HG02938 (cell line): ENCODE data around the gene CACNB2.

Source experiments
- ATAC-seq: cut with Tn5 transposase; IDR thresholded peaks from one replicate; pipeline ENCODE4 v1.9.1; 2021; ENCODE audit warnings: mild to moderate bottlenecking, moderate library complexity; ENCODE audit not compliant: unreplicated experiment

Gene CACNB2

GRCh38 chr10:18224626-18225445, 84.6 kb downstream of the CACNB2 start:
- no peak for ATAC-seq

GRCh38 chr10:18226336-18226735, 86.1 kb downstream of the CACNB2 start:
- ATAC-seq = no peak

DNA sequence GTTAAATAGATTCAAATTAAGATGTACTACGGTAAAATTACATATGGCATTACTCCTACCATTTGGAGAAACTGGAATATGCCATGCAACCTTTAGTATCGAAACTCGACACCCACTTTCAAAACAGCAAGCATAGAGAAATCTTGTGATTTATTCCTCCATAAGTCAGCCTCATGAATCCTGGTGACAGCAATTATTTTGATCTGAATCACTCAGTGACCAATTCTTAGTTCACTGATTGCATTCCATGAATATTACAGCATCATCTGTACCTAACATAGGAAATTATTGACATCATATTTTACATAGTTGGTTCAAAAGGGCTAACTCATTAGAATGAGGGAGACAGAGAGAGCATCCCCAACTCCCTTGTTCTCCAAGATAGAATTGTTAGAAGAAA, 89.6 kb downstream of the CACNB2 start:
- no peak for ATAC-seq

GRCh38 chr10:18230794-18231193, 90.6 kb downstream of the CACNB2 start:
- ATAC-seq = no peak

- ATAC-seq = no peak
Observed at GRCh38 chr10:18231480-18231879, 91.3 kb downstream of the CACNB2 start.

- ATAC-seq = no peak
Observed at GRCh38 chr10:18233775-18234174, 93.6 kb downstream of the CACNB2 start.

GRCh38 chr10:18235477-18235876, 95.3 kb downstream of the CACNB2 start:
- no peak for ATAC-seq

DNA sequence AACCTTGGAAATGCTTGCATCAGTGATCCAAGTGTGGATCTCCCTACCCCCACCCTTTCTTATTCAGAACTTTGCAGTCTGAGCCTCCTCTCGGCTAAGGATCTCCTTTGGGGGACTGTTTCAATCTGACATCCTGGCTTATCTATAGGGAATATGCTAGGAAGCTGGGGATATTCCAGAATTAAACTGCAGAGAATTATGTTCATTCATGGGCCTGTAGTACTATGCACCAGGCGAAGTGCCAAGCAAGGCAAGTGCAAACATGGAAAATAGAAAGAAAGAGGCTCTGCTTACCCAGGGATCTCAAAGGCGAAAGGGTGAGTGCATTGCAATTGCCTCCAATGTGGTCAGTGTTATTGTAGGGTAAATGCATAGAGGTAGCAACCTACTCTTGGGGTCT, 96.5 kb downstream of the CACNB2 start:
- no peak for ATAC-seq

DNA sequence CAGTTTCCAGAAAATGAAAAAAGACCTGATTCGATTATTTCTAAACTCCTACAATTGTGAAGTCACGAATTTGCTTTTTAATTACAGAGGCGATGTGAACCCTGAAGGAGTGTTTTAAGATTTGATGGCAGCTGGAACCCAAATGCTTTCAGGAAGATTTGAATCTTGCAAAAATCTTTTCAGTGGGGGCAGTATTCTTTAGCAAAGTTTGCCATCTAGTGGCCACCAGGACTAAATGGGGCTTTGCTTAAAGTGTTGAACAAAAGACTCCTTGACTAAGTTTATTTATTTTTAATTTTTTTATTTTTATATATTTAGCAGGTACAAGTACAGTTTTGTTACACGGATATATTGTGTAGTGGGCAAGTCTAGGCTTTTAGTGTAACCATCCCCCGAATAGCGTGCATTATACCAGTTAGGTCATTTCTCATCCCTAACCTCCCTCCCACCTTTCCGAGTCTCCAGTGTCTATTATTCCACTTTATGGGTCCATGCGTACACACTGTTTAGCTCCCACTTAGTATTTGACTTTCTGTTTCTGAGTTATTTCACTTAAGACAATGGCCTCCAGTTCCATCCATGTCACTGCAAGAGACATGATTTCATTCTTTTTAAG, 98.8 kb downstream of the CACNB2 start:
- ATAC-seq = no peak

DNA sequence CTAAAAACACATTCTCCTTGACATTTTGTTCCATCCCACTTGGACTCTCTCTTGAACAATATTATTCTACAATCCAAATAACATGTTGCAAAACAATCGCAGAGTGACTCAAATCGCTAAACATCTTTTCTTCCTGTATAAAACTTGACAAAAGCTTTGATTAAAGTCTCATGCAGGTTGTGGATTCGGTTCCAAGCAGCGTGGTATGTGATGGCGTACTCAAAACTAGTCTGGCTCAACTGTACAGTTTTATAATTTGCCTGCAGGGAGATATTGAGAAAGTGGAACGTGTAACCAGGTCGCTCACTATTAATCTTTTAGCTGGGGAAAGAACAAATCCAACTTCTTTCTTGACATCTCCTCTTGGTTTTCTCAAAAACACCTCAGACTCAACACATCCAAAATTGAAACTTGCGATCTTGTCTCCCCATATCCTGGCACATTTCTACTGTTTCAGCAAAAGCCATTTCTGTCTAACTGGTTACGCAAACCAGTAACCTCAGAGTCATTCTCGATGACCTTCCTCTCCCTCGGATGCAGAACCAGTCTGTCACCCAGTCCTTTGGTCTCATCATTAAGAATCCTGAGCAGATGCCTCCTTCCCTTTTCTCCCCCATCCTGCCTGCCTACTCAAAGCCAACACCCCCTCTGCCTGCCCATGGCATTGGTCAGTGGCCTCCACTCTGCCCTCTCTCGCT, 100.1 kb downstream of the CACNB2 start:
- no peak for ATAC-seq

- no peak for ATAC-seq
Observed at GRCh38 chr10:18246967-18247366, 106.7 kb downstream of the CACNB2 start.

DNA sequence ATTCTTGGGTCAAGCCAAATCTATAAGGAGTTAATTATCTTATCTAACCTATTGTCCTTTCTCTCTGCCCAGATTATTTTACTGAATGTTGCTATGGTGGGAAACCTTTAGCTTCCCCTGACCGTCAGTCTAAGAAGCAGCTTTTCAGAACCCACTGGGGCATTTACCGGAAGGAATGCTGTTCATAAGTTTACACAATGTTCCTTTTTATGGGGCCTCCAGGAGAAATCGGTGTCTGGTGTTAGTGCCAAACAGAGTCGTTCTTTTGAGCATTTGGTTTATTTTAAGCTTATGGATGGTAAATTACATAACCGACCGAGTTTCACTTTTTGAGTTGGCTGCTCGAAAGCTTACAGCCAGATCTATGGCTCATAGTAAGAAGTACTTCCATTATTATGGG, 111.9 kb downstream of the CACNB2 start:
- no peak for ATAC-seq

DNA sequence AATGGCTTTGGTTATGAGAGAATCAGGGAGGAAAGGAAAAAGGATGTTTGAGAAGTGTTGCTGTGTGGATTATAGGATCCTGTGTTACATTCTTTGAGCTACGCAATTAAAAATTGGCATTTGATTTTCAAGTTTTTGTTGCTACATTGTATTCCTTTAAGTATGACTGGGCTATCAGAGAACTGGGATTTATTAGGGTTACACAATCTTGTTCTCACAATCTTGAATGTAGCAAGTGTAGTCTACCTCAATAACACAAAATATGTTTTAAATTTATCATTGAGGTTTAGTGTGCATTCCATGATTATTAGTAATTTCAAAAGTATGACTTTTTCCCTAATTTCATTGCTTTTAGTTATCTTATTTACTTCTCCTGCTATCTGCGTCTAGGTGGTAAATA, 113.9 kb downstream of the CACNB2 start:
- no peak for ATAC-seq

- ATAC-seq = no peak
Observed at GRCh38 chr10:18254692-18255091, 114.5 kb downstream of the CACNB2 start.

DNA sequence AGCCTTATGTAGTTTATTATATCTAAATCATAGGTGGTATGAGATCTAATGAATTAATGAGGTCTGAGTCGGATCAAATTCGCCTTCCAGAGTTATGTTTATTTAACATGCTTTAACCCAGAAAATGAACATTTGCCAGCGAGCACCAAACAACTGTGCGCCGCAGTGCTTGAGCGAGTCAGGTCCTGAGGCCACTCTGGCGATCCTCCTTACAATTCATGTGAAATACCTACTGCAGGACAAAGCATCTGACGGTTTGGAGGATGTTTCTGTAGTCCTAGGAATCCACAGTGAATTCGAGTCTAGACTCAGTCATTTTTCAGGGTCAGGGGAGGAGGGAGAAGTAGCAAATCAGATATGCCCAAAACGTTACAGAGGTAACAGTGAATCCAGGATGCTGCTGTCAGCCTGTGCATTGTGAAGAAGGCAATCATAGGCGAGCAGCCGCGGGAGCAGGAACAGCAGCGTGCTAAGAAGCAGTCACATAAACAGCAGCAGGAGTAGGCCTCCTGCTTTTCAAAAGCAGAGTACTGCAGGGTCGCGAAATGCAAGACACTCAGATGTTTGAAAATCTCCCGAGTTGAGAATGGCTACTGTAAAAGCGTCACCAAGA, 120.2 kb downstream of the CACNB2 start:
- ATAC-seq = no peak

DNA sequence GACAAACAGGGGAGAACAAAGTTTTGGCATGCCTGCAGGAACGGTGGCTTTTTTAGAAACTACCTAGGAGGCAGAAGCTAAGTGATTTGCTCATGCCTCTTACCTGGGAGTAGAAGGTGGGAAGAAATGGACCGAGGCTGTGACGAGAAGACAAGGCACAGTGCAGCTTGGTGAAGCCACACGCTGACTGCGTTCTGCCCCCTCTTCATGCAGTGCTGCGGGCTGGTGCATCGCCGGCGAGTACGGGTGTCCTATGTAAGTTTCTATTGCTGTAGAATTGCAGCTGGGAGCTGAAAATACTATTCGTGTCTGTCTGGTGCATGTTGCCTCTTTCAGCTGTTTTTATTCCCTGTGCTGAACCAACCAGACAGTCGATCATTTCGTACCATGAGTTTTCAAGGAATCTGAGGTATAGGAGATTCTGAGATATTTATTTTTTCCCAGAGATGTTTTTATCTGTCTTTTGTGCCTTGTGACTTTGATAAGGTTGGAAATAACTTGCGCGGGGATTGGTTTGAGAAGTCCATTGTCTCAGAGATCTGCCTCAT, 120.9 kb downstream of the CACNB2 start:
- no peak for ATAC-seq

DNA sequence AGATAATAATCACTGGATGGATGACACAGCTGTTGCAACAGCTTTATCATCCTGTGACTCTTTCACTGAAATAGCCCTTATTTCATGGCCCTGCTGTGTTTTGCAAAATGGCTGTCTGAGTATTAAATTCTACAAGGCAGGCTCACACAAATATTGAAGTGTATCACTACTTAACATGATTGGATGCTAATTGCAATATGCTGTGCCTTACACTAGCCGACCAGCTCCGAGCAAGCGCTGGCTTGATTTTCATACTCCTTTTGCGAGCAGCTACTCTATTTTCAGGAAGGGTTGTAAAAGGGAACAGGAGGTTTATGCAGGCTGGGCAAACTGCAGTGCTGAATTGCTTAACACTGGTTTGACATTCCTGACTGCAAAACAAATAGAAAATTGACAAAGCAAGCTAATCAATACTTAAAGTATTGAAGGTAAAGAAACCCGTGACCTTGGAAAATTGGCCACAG, 121.6 kb downstream of the CACNB2 start:
- no peak for ATAC-seq

GRCh38 chr10:18264466-18265050, 124.3 kb downstream of the CACNB2 start:
- no peak for ATAC-seq

DNA sequence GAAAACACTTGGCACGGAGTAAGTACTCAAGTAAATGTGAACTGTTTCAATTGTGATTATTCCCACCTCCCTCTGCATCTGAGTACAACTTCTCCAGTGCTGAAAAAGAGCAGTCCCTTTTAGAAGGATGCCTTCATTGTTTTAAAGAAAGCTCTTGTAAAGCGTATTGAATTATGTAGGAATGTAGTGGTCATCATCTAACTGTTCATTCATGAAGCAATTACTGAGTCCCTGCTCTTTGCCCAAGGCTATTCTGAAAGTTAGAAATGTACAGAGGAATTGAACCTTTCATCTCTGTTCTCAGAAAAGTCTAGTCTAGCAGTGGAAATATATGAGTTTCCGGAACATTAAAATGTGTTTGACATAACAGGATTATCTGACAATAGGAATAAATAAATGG, 127.8 kb downstream of the CACNB2 start:
- no peak for ATAC-seq

GRCh38 chr10:18271491-18271890, 131.3 kb downstream of the CACNB2 start:
- no peak for ATAC-seq

- ATAC-seq = no peak
Observed at GRCh38 chr10:18273039-18273438, 132.8 kb downstream of the CACNB2 start.
